Measurements from ENCODE around the gene DHRS1. TPM values are rescaled to one million over a fixed set of nuclear protein-coding genes. Genes with fewer than 3 reads are reported as not detected.

The DHRS1 gene
- total and polyA plus RNA-seq, 2 donors (not counting 1 experiment from before 2014, with no cell fraction given) = 10.7 to 21.0 TPM

GRCh38 chr14:24284501-24285035 lies 15.0 kb downstream of the DHRS1 start:
- H3K4me3 ChIP-seq (replicated peaks in 1 of 4; ENCODE audit: control extremely low read depth in 1 of 4, insufficient read depth in 1 of 4, low read depth in 3 of 4, low read length in 4 of 4) = no peak overlapping the region
- H2AFZ ChIP-seq (ENCODE audit: low read length) = no peak overlapping the region
- no peak overlapping the region for H3K9ac ChIP-seq (ENCODE audit: insufficient read depth, low read length)
- no peak overlapping the region for H3K27ac ChIP-seq (ENCODE audit: insufficient read depth, low read length)
- H3K36me3 ChIP-seq (ENCODE audit: control insufficient read depth, insufficient read depth, low read length) = no peaks in the 10 kb centered on the region
- H3K4me1 ChIP-seq (ENCODE audit: control insufficient read depth, extremely low read depth, insufficient read depth, low read length) = no peaks in the 10 kb centered on the region
- H3K79me2 ChIP-seq (ENCODE audit: control insufficient read depth, insufficient read depth, low read length) = no peaks in the 10 kb centered on the region
- no peak for TF ChIP-seq EZH2 (IDR thresholded peaks at IDR 0.05; ENCODE audit: low read length, missing control alignments)
- TF ChIP-seq CTCF (conservative IDR thresholded peaks at IDR 0.05 in 1 of 2, IDR thresholded peaks at IDR 0.05 in 1 of 2; ENCODE audit: low read depth in 1 of 2, low read length in 2 of 2) = no peak
- H3K4me2 ChIP-seq (ENCODE audit: extremely low read depth, insufficient read depth, low read length) = no peak overlapping the region
- DNase-seq (ENCODE audit: low read depth in 2 of 2) = no peak
- H3K9me3 ChIP-seq (ENCODE audit: control insufficient read depth, insufficient read depth, low read depth, low read length) = no peaks in the 10 kb centered on the region
- H4K20me1 ChIP-seq (ENCODE audit: control insufficient read depth, extremely low read depth, insufficient read depth, low read length) = no peaks in the 10 kb centered on the region
- no peaks in the 10 kb centered on the region for H3K27me3 ChIP-seq (ENCODE audit: control insufficient read depth, insufficient read depth, low read length)

- H3K4me1 ChIP-seq (ENCODE audit: control insufficient read depth, extremely low read depth, insufficient read depth, low read length) = no peaks in the 10 kb centered on the region
- no peak overlapping the region for H3K27ac ChIP-seq (ENCODE audit: insufficient read depth, low read length)
- H3K9ac ChIP-seq (ENCODE audit: insufficient read depth, low read length) = no peak overlapping the region
- no peaks in the 10 kb centered on the region for H3K9me3 ChIP-seq (ENCODE audit: control insufficient read depth, insufficient read depth, low read depth, low read length)
- H3K79me2 ChIP-seq (ENCODE audit: control insufficient read depth, insufficient read depth, low read length) = no peaks in the 10 kb centered on the region
- no peak overlapping the region for H3K4me3 ChIP-seq (replicated peaks in 1 of 4; ENCODE audit: control extremely low read depth in 1 of 4, insufficient read depth in 1 of 4, low read depth in 3 of 4, low read length in 4 of 4)
- H4K20me1 ChIP-seq (ENCODE audit: control insufficient read depth, extremely low read depth, insufficient read depth, low read length) = no peaks in the 10 kb centered on the region
- no peaks in the 10 kb centered on the region for H3K36me3 ChIP-seq (ENCODE audit: control insufficient read depth, insufficient read depth, low read length)
- no peak for DNase-seq (ENCODE audit: low read depth in 2 of 2)
- TF ChIP-seq EZH2 (IDR thresholded peaks at IDR 0.05; ENCODE audit: low read length, missing control alignments) (no peak), CTCF (conservative IDR thresholded peaks at IDR 0.05 in 1 of 2, IDR thresholded peaks at IDR 0.05 in 1 of 2; ENCODE audit: low read depth in 1 of 2, low read length in 2 of 2) (no peak)
- H2AFZ ChIP-seq (ENCODE audit: low read length) = no peak overlapping the region
- no peaks in the 10 kb centered on the region for H3K27me3 ChIP-seq (ENCODE audit: control insufficient read depth, insufficient read depth, low read length)
- H3K4me2 ChIP-seq (ENCODE audit: extremely low read depth, insufficient read depth, low read length) = no peak overlapping the region
These were observed 15.7 kb downstream of the DHRS1 start for GRCh38 chr14:24283796-24284460.

- TF ChIP-seq EZH2 (IDR thresholded peaks at IDR 0.05; ENCODE audit: low read length, missing control alignments) (no peak), CTCF (conservative IDR thresholded peaks at IDR 0.05 in 1 of 2, IDR thresholded peaks at IDR 0.05 in 1 of 2; ENCODE audit: low read depth in 1 of 2, low read length in 2 of 2) (no peak)
- no peak overlapping the region for H3K4me2 ChIP-seq (ENCODE audit: extremely low read depth, insufficient read depth, low read length)
- H3K9me3 ChIP-seq (ENCODE audit: control insufficient read depth, insufficient read depth, low read depth, low read length) = no peaks in the 10 kb centered on the region
- H3K79me2 ChIP-seq (ENCODE audit: control insufficient read depth, insufficient read depth, low read length) = no peaks in the 10 kb centered on the region
- no peak overlapping the region for H3K4me3 ChIP-seq (replicated peaks in 1 of 4; ENCODE audit: control extremely low read depth in 1 of 4, insufficient read depth in 1 of 4, low read depth in 3 of 4, low read length in 4 of 4)
- no peaks in the 10 kb centered on the region for H3K36me3 ChIP-seq (ENCODE audit: control insufficient read depth, insufficient read depth, low read length)
- no peaks in the 10 kb centered on the region for H3K27me3 ChIP-seq (ENCODE audit: control insufficient read depth, insufficient read depth, low read length)
- no peak for DNase-seq (ENCODE audit: low read depth in 2 of 2)
- no peak overlapping the region for H3K27ac ChIP-seq (ENCODE audit: insufficient read depth, low read length)
- no peaks in the 10 kb centered on the region for H3K4me1 ChIP-seq (ENCODE audit: control insufficient read depth, extremely low read depth, insufficient read depth, low read length)
- no peak overlapping the region for H3K9ac ChIP-seq (ENCODE audit: insufficient read depth, low read length)
- H2AFZ ChIP-seq (ENCODE audit: low read length) = no peak overlapping the region
- H4K20me1 ChIP-seq (ENCODE audit: control insufficient read depth, extremely low read depth, insufficient read depth, low read length) = no peaks in the 10 kb centered on the region
These were observed 16.8 kb downstream of the DHRS1 start for GRCh38 chr14:24282736-24283135.
